GM18867 (cell line): ENCODE data around the gene IL17REL.
"Not testable (repeated sequence)": the region's sequence is repeated elsewhere in the genome, so short reads cannot be mapped to it uniquely, and the experiment has no call there.

ENCODE experiments used
- ATAC-seq: cut with Tn5 transposase; IDR thresholded peaks from one replicate; pipeline ENCODE4 v1.9.1; 2021; ENCODE audit warnings: mild to moderate bottlenecking, moderate library complexity; ENCODE audit not compliant: unreplicated experiment

IL17REL gene

GRCh38 chr22:49992921-49993648 lies 19.5 kb downstream of the IL17REL start:
- ATAC-seq = no peak

- no peak for ATAC-seq
Measured at GRCh38 chr22:49991907-49992533, 20.5 kb downstream of the IL17REL start.

- ATAC-seq = no peak
Measured at GRCh38 chr22:49991167-49991566, 21.4 kb downstream of the IL17REL start.

- ATAC-seq = not testable (repeated sequence)
Measured at GRCh38 chr22:49989826-49990225, 22.7 kb downstream of the IL17REL start.

GRCh38 chr22:49986325-49986724 lies 26.2 kb downstream of the IL17REL start:
- no peak for ATAC-seq

- ATAC-seq = no peak
Measured at GRCh38 chr22:49983148-49984042, 29.2 kb downstream of the IL17REL start.

- ATAC-seq = not testable (repeated sequence)
Measured at GRCh38 chr22:49981799-49982198, 30.8 kb downstream of the IL17REL start.

- no peak for ATAC-seq
Measured at GRCh38 chr22:49979587-49980264, 32.8 kb downstream of the IL17REL start.

- ATAC-seq = no peak
Measured at GRCh38 chr22:49977578-49977977, 35.0 kb downstream of the IL17REL start.

GRCh38 chr22:49976439-49977175 lies 36.0 kb downstream of the IL17REL start:
- ATAC-seq = no peak

GRCh38 chr22:49975543-49976389 lies 36.8 kb downstream of the IL17REL start:
- no peak for ATAC-seq

- no peak for ATAC-seq
Measured at GRCh38 chr22:49973018-49973961, 39.3 kb downstream of the IL17REL start.

- ATAC-seq = no peak
Measured at GRCh38 chr22:49972163-49973017, 40.2 kb downstream of the IL17REL start.

GRCh38 chr22:49971232-49972162 lies 41.1 kb downstream of the IL17REL start:
- ATAC-seq = peak; percentile 31

GRCh38 chr22:49970528-49971231 lies 41.9 kb downstream of the IL17REL start:
- peak; percentile 68 for ATAC-seq
